Measurements from ENCODE around the gene GFOD1.
"Not testable (repeated sequence)": the region's sequence is repeated elsewhere in the genome, so short reads cannot be mapped to it uniquely, and the experiment has no call there.

The GFOD1 gene

DNA sequence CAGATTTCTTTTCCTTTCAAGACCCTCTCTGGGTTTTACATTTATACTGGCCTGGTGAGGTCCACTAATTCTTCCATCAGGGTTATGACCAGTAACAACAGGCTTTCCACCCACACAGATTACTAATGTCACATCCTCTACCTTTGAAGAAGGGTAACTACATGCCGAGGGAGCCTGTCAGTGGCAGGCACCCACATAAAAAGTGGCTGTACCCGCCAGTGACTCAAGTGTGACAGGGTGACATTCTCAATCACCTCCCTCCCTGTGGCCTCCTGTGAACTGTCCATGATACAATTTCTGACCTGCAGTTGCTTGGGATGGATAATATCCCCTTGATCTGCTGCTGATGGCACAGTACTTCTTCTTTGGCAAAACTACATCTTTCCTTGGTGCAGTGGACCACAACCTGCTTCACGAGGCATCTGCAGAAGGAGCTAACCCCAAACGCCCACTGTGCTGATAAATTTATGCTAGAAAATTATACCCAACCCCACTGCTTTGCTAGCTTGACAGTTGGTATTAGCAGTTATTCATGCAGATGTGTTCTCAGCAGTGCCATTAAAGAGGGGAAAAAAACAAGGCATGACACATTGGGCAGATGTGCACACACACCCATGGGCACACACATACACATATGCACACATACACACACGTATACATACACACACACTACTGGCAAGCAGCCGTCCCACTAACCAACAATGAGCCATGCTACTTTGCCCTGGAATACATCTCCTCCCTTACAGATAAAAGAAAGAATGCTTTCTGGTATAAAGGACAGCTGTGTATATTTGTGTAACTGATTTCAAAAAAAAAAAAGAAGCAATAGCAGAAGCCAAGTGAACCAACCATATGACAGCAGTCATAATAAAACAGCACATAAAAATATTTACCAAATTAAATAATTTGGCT, 20.8 kb downstream of the GFOD1 start:
- H3K4me3 ChIP-seq (ENCODE audit: low read depth, low read length): no peak overlapping the region

- no peak overlapping the region for H3K4me3 ChIP-seq (ENCODE audit: low read depth, low read length)
Observed at GRCh38 chr6:13465734-13466133, 21.7 kb downstream of the GFOD1 start.

GRCh38 chr6:13463941-13464340, 23.5 kb downstream of the GFOD1 start:
- no peak overlapping the region for H3K4me3 ChIP-seq (ENCODE audit: low read depth, low read length)

GRCh38 chr6:13463328-13463717, 24.1 kb downstream of the GFOD1 start:
- H3K4me3 ChIP-seq (ENCODE audit: low read depth, low read length): no peak overlapping the region

DNA sequence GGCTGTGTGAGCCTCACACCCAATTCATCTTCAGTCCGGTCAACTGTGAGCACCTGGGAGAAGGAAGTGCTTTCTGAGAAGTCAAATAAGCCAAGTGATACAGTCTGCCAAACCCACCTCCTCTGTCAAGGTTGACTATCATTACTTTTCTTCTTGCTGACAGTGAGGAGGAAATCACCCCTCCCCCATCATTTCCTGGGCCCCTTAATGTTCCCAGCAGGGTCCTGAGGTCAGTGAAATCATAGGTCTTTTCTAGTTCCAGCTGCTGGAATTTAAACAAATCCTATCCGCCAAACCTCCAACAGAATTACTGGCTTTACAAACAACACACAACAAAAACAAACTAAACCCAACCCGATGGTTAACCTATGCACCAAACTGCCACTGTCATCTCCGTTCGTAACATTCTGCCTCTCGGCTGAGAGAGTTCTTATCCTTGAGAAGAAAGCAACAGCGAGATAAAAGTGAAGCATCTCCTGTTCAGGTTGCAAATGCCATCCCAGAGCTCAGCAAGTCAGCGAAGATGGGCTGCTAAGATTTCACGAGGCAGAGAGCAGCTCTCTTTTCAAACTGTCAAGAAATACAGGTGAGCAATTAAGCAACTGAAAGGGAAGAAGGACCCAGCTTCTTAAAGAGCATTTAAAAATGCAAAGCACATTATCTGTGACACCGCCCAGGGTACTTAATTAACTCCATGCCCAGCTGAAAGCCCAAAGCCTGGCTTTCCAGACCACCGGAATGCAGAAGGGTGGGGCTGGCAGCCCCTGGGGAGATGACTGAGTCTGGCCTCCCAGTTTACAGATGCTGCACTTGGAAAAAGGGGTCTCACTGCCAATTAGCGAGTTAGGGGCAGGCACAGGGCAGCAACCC, 24.7 kb downstream of the GFOD1 start:
- no peak overlapping the region for H3K4me3 ChIP-seq (ENCODE audit: low read depth, low read length)

- H3K4me3 ChIP-seq (ENCODE audit: low read depth, low read length): no peak overlapping the region
Observed at GRCh38 chr6:13461805-13462204, 25.6 kb downstream of the GFOD1 start.

GRCh38 chr6:13461307-13461706, 26.1 kb downstream of the GFOD1 start:
- no peak overlapping the region for H3K4me3 ChIP-seq (ENCODE audit: low read depth, low read length)

DNA sequence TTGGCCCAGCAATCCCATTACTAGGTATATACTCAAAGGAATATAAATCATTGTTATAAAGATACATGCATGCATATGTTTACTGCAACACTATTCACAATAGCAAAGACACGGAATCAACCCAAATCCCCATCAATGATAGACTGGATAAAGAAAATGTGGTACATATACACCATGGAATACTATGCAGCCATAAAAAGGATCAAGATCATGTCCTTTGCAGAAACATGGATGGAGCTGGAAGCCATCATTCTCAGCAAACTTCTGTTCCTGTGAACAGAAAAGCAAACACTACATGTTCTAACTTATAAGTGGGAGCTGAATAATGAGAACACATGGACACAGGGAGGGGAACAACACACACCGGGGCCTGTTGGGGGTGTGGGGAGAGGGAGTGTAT, 27.1 kb downstream of the GFOD1 start:
- not testable (repeated sequence) for H3K4me3 ChIP-seq (ENCODE audit: low read depth, low read length)

DNA sequence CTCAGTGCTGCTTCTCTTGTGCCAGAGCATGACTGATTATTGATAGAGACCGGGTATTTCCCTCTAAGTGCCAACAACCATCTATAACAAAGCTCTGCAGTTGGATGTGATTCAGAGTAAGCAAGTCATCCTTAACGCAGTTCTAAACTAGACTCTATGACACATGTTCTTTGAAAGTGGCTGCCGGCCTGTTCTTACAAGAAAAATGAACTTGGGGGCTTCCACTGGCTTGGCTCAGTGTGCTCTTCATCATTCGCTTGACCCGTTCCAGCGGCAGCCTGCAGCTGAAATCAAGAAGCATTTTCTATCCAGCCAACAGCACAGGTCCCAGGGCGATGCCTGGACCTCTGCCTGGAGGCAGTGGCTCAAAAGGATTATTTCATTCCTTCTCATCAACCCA, 29.8 kb downstream of the GFOD1 start:
- H3K4me3 ChIP-seq (ENCODE audit: low read depth, low read length): no peak overlapping the region

- H3K4me3 ChIP-seq (ENCODE audit: low read depth, low read length): peak overlapping the region; percentile 4
Observed at GRCh38 chr6:13455552-13455966, 31.8 kb downstream of the GFOD1 start.

DNA sequence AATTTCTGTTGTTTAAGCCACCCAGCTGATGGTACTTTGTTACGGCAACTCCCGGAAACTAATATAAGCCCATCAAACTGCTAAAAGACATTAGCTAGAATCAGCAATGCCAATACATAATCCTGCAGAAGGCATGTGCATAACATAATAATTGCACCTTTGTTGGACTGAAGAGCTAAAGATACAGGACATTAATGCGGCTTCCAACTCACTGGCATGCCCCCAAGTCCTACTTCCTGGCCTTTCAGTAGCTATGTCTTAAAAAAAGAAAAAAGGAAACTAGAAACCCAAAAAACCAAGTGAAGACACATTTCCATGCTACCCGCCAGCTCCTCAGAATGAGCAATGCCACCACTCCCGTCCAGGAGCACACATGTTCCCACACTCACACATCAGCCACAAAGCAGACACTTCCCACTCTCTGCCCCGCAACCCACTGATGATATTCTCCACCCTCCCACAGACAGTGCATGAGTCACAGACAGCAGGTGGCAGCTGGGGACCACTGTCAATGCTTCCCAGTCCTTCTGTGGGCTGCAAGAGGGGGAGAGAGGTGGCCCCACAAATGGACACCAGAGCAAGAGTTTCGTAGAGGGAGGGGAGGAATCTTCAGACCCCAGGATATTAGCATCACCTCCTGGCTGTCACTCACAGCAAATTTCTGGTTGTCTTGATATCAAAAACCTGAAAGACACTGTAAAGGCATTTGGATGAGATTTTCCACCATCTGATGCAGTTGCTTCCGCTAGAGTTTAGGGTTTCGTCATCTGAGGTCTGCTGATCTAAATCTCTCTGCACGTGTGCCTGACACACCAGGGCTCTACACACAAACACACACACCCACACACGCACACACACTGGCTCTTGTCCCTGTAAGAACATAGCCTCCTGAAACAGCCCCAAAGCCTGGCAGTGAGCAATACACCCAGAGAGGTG, 32.8 kb downstream of the GFOD1 start:
- H3K4me3 ChIP-seq (ENCODE audit: low read depth, low read length): no peak overlapping the region

DNA sequence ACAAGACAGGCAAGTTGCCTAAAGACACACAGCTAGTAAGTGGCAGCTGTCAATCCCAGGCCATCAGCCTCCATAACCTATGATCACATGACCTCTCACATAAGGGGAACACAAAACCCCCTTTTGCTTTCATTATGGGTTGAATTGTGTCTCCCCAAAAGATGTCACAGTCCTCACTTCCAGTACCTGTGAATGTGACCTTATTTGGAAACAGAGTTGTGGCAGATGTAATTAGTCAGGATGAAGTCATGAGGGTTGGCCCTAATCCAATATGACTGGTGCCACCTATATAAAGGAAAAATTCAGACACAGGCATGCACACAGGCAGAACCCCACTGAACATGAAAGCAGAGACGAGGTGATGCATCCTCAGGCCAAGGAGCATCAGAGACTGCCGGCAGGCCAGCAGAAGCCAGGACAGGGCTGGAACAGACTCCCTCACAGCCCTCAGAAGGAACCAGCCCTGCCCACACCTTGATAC, 33.6 kb downstream of the GFOD1 start:
- no peak overlapping the region for H3K4me3 ChIP-seq (ENCODE audit: low read depth, low read length)

- no peak overlapping the region for H3K4me3 ChIP-seq (ENCODE audit: low read depth, low read length)
Observed at GRCh38 chr6:13453153-13453552, 34.2 kb downstream of the GFOD1 start.

GRCh38 chr6:13452346-13453117, 34.9 kb downstream of the GFOD1 start:
- no peak overlapping the region for H3K4me3 ChIP-seq (ENCODE audit: low read depth, low read length)

- no peak overlapping the region for H3K4me3 ChIP-seq (ENCODE audit: low read depth, low read length)
Observed at GRCh38 chr6:13451181-13451895, 36.1 kb downstream of the GFOD1 start.

GRCh38 chr6:13450628-13451027, 36.8 kb downstream of the GFOD1 start:
- H3K4me3 ChIP-seq (ENCODE audit: low read depth, low read length): no peak overlapping the region

- H3K4me3 ChIP-seq (ENCODE audit: low read depth, low read length): no peak overlapping the region
Observed at GRCh38 chr6:13447949-13448724, 39.3 kb downstream of the GFOD1 start.

GRCh38 chr6:13446381-13446780, 41.0 kb downstream of the GFOD1 start:
- no peak overlapping the region for H3K4me3 ChIP-seq (ENCODE audit: low read depth, low read length)

GRCh38 chr6:13445744-13446115, 41.7 kb downstream of the GFOD1 start:
- H3K4me3 ChIP-seq (ENCODE audit: low read depth, low read length): no peak overlapping the region
